Activated T-helper 17 cell treated with anti-CD3 and anti-CD28 coated beads, Interleukin-2, amount 50 U/mL, for 72 hours (primary cell): ENCODE data around the gene MANSC4. TPM values are rescaled to one million over a fixed set of nuclear protein-coding genes. Genes with fewer than 3 reads are reported as not detected.
A peak's percentile ranks its signal among the peaks of the same experiment; 100 is the strongest.
"Not testable (repeated sequence)": the region's sequence is repeated elsewhere in the genome, so short reads cannot be mapped to it uniquely, and the experiment has no call there.

Source experiments
- ATAC-seq: fragments of 150-1000 bp; cut with Tn5 transposase; replicated peaks from 2 replicates; pipeline ENCODE4 v1.10.0; 2021; ENCODE audit warnings: mild to moderate bottlenecking, moderate library complexity
- H3K27ac Mint-ChIP-seq: one replicate; pipeline ENCODE4 v1.8.0; 2022; ENCODE audit warnings: mixed read lengths
- H3K27me3 Mint-ChIP-seq: one replicate; pipeline ENCODE4 v1.8.0; 2022; ENCODE audit warnings: mixed read lengths
- H3K36me3 Mint-ChIP-seq: one replicate; pipeline ENCODE4 v1.8.0; 2022; ENCODE audit warnings: low read depth, mild to moderate bottlenecking, mixed read lengths
- H3K4me1 Mint-ChIP-seq: one replicate; pipeline ENCODE4 v1.8.0; 2022; ENCODE audit warnings: mixed read lengths
- H3K4me3 Mint-ChIP-seq: one replicate; pipeline ENCODE4 v1.8.0; 2022; ENCODE audit warnings: mild to moderate bottlenecking, mixed read lengths
- H3K9me3 Mint-ChIP-seq: one replicate; pipeline ENCODE4 v1.8.0; 2022; ENCODE audit warnings: mixed read lengths
- total RNA-seq, 2 donors: library from RNA; stranded (reverse); gene quantifications; one replicate each; pipeline ENCODE4 v1.2.3, GENCODE V29; 2022

The MANSC4 gene
- total RNA-seq, 2 donors from 2014 or later: not detected

GRCh38 chr12:27754795-27755194, 25.2 kb downstream of the MANSC4 start:
- H3K4me3 Mint-ChIP-seq: no peak overlapping the region
- no peak overlapping the region for H3K27ac Mint-ChIP-seq
- H3K4me1 Mint-ChIP-seq: no peaks in the 10 kb centered on the region
- no peaks in the 10 kb centered on the region for H3K27me3 Mint-ChIP-seq
- peaks cover 40% of the 10 kb centered on the region for H3K36me3 Mint-ChIP-seq
- no peak for ATAC-seq
- no peaks in the 10 kb centered on the region for H3K9me3 Mint-ChIP-seq

- no peaks in the 10 kb centered on the region for H3K9me3 Mint-ChIP-seq
- no peaks in the 10 kb centered on the region for H3K4me1 Mint-ChIP-seq
- H3K4me3 Mint-ChIP-seq: no peak overlapping the region
- ATAC-seq: no peak
- H3K27me3 Mint-ChIP-seq: no peaks in the 10 kb centered on the region
- H3K27ac Mint-ChIP-seq: no peak overlapping the region
- H3K36me3 Mint-ChIP-seq: peaks cover 55% of the 10 kb centered on the region
Measured at GRCh38 chr12:27751386-27752047, 28.5 kb downstream of the MANSC4 start.

GRCh38 chr12:27747111-27747820, 32.8 kb downstream of the MANSC4 start:
- H3K4me3 Mint-ChIP-seq: no peak overlapping the region
- H3K9me3 Mint-ChIP-seq: no peaks in the 10 kb centered on the region
- H3K4me1 Mint-ChIP-seq: no peaks in the 10 kb centered on the region
- no peaks in the 10 kb centered on the region for H3K27me3 Mint-ChIP-seq
- no peak overlapping the region for H3K27ac Mint-ChIP-seq
- peaks cover 63% of the 10 kb centered on the region for H3K36me3 Mint-ChIP-seq
- ATAC-seq: no peak

GRCh38 chr12:27745734-27746133, 34.3 kb downstream of the MANSC4 start:
- not testable (repeated sequence) for H3K27ac Mint-ChIP-seq

GRCh38 chr12:27743601-27744000, 36.4 kb downstream of the MANSC4 start:
- Mint-ChIP-seq H3K4me3 (no peak overlapping the region), H3K27me3 (no peaks in the 10 kb centered on the region), H3K4me1 (no peaks in the 10 kb centered on the region), H3K36me3 (peaks cover 94% of the 10 kb centered on the region), H3K9me3 (no peaks in the 10 kb centered on the region), H3K27ac (no peak overlapping the region)
- no peak for ATAC-seq

More at GRCh38 chr12:27745734-27746133, 34.3 kb downstream of the MANSC4 start:
- not testable (repeated sequence) for H3K4me3 Mint-ChIP-seq, H3K27me3 Mint-ChIP-seq, ATAC-seq, H3K4me1 Mint-ChIP-seq, H3K9me3 Mint-ChIP-seq
- H3K36me3 Mint-ChIP-seq: peaks cover 78% of the 10 kb centered on the region

GRCh38 chr12:27734321-27734720, 45.7 kb downstream of the MANSC4 start:
- not testable (repeated sequence) for H3K4me1 Mint-ChIP-seq, H3K27ac Mint-ChIP-seq, ATAC-seq, H3K9me3 Mint-ChIP-seq, H3K27me3 Mint-ChIP-seq, H3K4me3 Mint-ChIP-seq
- peaks cover 97% of the 10 kb centered on the region for H3K36me3 Mint-ChIP-seq

- Mint-ChIP-seq H3K27me3 (no peaks in the 10 kb centered on the region), H3K4me1 (no peaks in the 10 kb centered on the region), H3K36me3 (peaks cover 97% of the 10 kb centered on the region), H3K4me3 (no peak overlapping the region), H3K9me3 (no peaks in the 10 kb centered on the region), H3K27ac (no peak overlapping the region)
- ATAC-seq: no peak
Measured at GRCh38 chr12:27733791-27734190, 46.2 kb downstream of the MANSC4 start.

- Mint-ChIP-seq H3K27me3 (no peaks in the 10 kb centered on the region), H3K4me3 (no peak overlapping the region), H3K36me3 (peaks cover 97% of the 10 kb centered on the region), H3K4me1 (no peaks in the 10 kb centered on the region), H3K27ac (no peak overlapping the region), H3K9me3 (no peaks in the 10 kb centered on the region)
- no peak for ATAC-seq
Measured at GRCh38 chr12:27733052-27733656, 46.9 kb downstream of the MANSC4 start.

- Mint-ChIP-seq H3K9me3 (no peaks in the 10 kb centered on the region), H3K27ac (peak overlapping the region; percentile 8), H3K4me3 (no peak overlapping the region), H3K36me3 (peaks cover 93% of the 10 kb centered on the region), H3K27me3 (no peaks in the 10 kb centered on the region), H3K4me1 (no peaks in the 10 kb centered on the region)
- ATAC-seq: no peak
Measured at GRCh38 chr12:27732281-27732680, 47.8 kb downstream of the MANSC4 start.

GRCh38 chr12:27730097-27730588, 49.9 kb downstream of the MANSC4 start:
- H3K4me1 Mint-ChIP-seq: no peaks in the 10 kb centered on the region
- no peaks in the 10 kb centered on the region for H3K27me3 Mint-ChIP-seq
- H3K27ac Mint-ChIP-seq: no peak overlapping the region
- no peaks in the 10 kb centered on the region for H3K9me3 Mint-ChIP-seq
- H3K4me3 Mint-ChIP-seq: no peak overlapping the region
- no peak for ATAC-seq
- peaks cover 93% of the 10 kb centered on the region for H3K36me3 Mint-ChIP-seq

- no peaks in the 10 kb centered on the region for H3K27me3 Mint-ChIP-seq
- H3K36me3 Mint-ChIP-seq: peaks cover 93% of the 10 kb centered on the region
- no peaks in the 10 kb centered on the region for H3K9me3 Mint-ChIP-seq
- ATAC-seq: no peak
- peak overlapping the region; percentile 6 for H3K27ac Mint-ChIP-seq
- no peak overlapping the region for H3K4me3 Mint-ChIP-seq
- H3K4me1 Mint-ChIP-seq: peaks cover 5% of the 10 kb centered on the region
Measured at GRCh38 chr12:27723212-27723611, 56.8 kb downstream of the MANSC4 start.

Other genes starting within 250 kb of the MANSC4 start
- under 1 TPM in 1 of 2 donors, not detected in 1; 0.24 TPM for gene REP15, start 83.8 kb downstream of the MANSC4 start, total RNA-seq
- gene MRPS35, start 69.4 kb downstream of the MANSC4 start, total RNA-seq: 10 to 100 TPM; 33.9 to 54.0 TPM
- gene KLHL42, start within 50 bp of the MANSC4 start, total RNA-seq: 10 to 100 TPM in 1 of 2 donors, 1 to 10 TPM in 1; 9.6 to 12.2 TPM
- not detected for gene PTHLH, start 192.5 kb upstream of the MANSC4 start, total RNA-seq